Regular cardiac myocyte (primary cell): ENCODE results near the gene SLFN12L. TPM values are rescaled to one million over a fixed set of nuclear protein-coding genes. Genes with fewer than 3 reads are reported as not detected.

Experiments used
- total RNA-seq: library from RNA; depleted of rRNA; stranded (reverse); fragments of >200 nt; gene quantifications from 2 replicates; pipeline ENCODE4 v1.2.3, GENCODE V29; 2014

SLFN12L gene
- total RNA-seq = under 0.01 and 0.19 TPM in 2 replicates

GRCh38 chr17:35537601-35538141, at the start of gene SLFN12L:
Gene SLFN12L (minus strand): TSS chr17:35537678. CDS start chr17:35522364, 15,314 bp downstream.

DNA sequence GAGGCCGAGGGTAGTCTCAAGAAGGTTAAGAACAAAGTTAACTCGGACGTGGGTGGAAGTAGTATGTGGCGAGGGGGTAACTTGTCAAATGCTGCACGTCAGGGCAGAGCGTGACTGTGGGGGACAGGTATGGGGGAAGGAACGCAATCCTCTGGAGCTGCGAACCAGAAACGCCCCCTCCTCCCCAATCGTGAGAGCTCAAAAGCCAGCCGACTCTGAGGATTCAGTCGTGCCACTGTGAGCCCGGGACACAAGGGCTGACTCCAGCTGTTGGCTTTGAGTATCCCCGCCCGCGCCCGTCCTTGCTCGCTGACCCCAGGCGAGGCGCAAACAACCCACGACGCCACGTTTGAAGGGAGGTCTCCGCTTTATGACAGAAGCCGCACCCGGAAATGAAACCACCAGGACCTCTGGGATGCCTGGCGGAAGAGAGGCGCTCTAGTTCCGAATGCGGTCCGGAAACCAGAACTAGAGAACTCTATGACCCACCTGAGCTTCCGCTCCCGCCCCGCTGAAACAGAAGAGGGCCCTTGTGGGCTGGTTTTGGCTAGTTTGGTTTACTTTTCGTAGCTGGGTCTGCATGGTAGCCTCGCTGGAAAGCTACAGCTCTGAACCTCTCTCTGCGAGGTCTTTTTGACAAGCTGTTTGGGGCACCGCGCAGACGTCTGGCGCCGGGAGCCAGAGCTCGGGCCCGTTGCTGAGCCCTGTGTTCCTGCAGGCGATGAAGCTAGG, 40.9 kb upstream of the SLFN12L start, which contains the start of gene PEX12:
Gene PEX12, minus strand, starts transcription at position 375 of the 732 bp plus-strand sequence. CDS start 550 bp downstream, outside the sequence.

DNA sequence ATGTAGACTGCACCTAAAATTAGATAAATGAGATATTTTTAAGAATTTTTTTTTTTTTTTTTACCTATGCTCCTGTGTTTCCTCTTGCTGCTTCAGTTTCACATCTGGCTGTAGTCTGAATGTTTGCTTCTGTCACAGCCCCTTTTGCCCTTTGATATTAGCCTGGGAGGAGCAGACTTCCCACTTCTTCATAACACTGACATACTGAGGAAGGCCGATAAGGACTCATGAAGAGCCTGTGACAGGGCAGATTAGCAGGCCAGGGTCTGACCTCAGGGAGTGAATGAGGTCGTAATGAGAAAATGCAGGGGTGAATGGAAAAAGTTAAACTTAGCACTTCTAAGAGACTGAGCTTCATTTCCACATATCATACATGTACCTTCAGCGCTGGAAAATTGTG, 23.2 kb upstream of the SLFN12L start, which contains the start of gene SLFN14:
Gene SLFN14, minus strand, starts transcription at position 117 of the 400 bp plus-strand sequence. CDS start 2,757 bp downstream, outside the sequence.

DNA sequence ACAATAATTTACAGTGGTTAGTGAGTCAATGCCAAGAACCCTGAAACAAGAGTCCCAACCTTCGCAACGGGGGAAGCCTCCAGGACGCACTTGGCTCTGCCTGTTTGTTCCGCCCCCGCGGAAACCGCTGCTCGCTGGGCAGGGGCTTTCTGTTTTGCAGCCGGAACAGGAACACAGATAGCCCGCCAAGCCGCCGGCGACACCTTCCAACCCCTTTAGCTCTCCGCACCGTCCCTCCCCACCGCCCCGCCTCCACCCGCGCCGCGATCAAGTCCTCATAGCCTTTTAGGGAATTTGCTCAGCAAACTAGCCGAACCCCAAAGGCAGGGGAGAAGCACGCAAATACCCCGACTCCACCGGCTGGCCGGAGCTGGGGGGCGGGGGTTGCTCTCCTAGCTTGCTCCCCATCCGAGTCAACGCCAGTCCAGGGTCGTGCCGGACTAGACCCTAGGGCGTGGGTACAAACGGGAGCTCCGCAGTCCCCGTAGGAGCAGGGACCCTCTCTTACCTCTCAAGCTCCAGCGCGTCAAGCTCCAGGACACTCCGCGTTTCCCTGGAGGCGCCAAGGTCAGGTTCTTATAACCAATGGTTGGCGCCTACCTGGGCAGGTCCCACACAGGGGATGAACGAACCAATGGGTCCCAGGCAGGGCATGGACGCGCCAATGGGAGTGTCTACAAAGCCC, 89.1 kb downstream of the SLFN12L start, which contains the start of gene SLFN13:
Gene SLFN13, minus strand, starts transcription at position 553 of the 685 bp plus-strand sequence. CDS start 3,086 bp downstream, outside the sequence.

GRCh38 chr17:35432176-35433074, 105.1 kb downstream of the SLFN12L start, which contains the start of gene SLFN12:
Gene SLFN12 (minus strand): TSS chr17:35432500. CDS start chr17:35423028, 9,472 bp downstream.

Other genes with a start within 250 kb of the SLFN12L start
- gene SLFN11, start 164.1 kb downstream of the SLFN12L start, total RNA-seq = 84.3 and 125 TPM in 2 replicates
- gene SLFN12, start 105.2 kb downstream of the SLFN12L start, total RNA-seq = 41.2 and 43.1 TPM in 2 replicates
- 1.4 and 4.8 TPM in 2 replicates for gene SLFN13, start 88.9 kb downstream of the SLFN12L start, total RNA-seq
- gene SLFN14, start 23.1 kb upstream of the SLFN12L start, total RNA-seq = not detected in 2 replicates
- 4.4 and 5.4 TPM in 2 replicates for gene PEX12, start 40.9 kb upstream of the SLFN12L start, total RNA-seq
- 57.2 and 58.9 TPM in 2 replicates for gene AP2B1, start 49.6 kb upstream of the SLFN12L start, total RNA-seq
- gene RASL10B, start 194.0 kb upstream of the SLFN12L start, total RNA-seq = 1.2 and 3.9 TPM in 2 replicates
- 0.28 TPM in 1 of 2 replicates, not detected in the other for gene GAS2L2, start 215.6 kb upstream of the SLFN12L start, total RNA-seq
- not detected in 2 replicates for gene C17orf50, start 223.2 kb upstream of the SLFN12L start, total RNA-seq